Nephron progenitor cell (in vitro differentiated cells): Measurements from ENCODE around the gene PXN.

Source experiments
- DNase-seq: peaks from one replicate; pipeline ENCODE4 v3.0.0; 2021
- H3K27ac Mint-ChIP-seq: 2 replicates; pipeline ENCODE4 v1.8.0; 2021; ENCODE audit warnings: mild to moderate bottlenecking, moderate library complexity, mixed read lengths
- H3K27me3 Mint-ChIP-seq: 2 replicates; pipeline ENCODE4 v1.8.0; 2021; ENCODE audit warnings: mild to moderate bottlenecking, low read depth, mixed read lengths; ENCODE audit not compliant: poor library complexity
- H3K36me3 Mint-ChIP-seq: 2 replicates; pipeline ENCODE4 v1.8.0; 2021; ENCODE audit warnings: low read depth, mixed read lengths
- H3K4me1 Mint-ChIP-seq: 2 replicates; pipeline ENCODE4 v1.8.0; 2021; ENCODE audit warnings: mixed read lengths
- H3K4me3 Mint-ChIP-seq: 2 replicates; pipeline ENCODE4 v1.8.0; 2021; ENCODE audit warnings: mild to moderate bottlenecking, moderate library complexity, mixed read lengths
- H3K9me3 Mint-ChIP-seq: 2 replicates; pipeline ENCODE4 v1.8.0; 2021; ENCODE audit warnings: mild to moderate bottlenecking, moderate library complexity, mixed read lengths
- CTCF ChIP-seq: fragments of 200-600 bp; sonication (generic); IDR thresholded peaks from 2 replicates; pipeline ENCODE4 v1.5.0; 2021; ENCODE audit warnings: antibody characterized with exemption

The PXN gene

GRCh38 chr12:120229487-120230325 is 35.8 kb downstream of the PXN start:
- no peak overlapping the region for H3K4me3 Mint-ChIP-seq
- TF ChIP-seq CTCF: no peak
- H3K27me3 Mint-ChIP-seq: no peaks in the 10 kb centered on the region
- no peaks in the 10 kb centered on the region for H3K9me3 Mint-ChIP-seq
- H3K4me1 Mint-ChIP-seq: peaks cover 99% of the 10 kb centered on the region
- H3K36me3 Mint-ChIP-seq: no peaks in the 10 kb centered on the region
- peak overlapping the region; percentile 98 for H3K27ac Mint-ChIP-seq
- no peak for DNase-seq

- Mint-ChIP-seq H3K36me3 (no peaks in the 10 kb centered on the region), H3K4me3 (peak overlapping the region; percentile 20), H3K4me1 (peaks cover 97% of the 10 kb centered on the region), H3K27me3 (no peaks in the 10 kb centered on the region), H3K9me3 (no peaks in the 10 kb centered on the region), H3K27ac (no peak overlapping the region)
- no peak for DNase-seq
- no peak for TF ChIP-seq CTCF
Observed at GRCh38 chr12:120229071-120229486, 36.5 kb downstream of the PXN start.

- Mint-ChIP-seq H3K36me3 (peaks cover 2% of the 10 kb centered on the region), H3K9me3 (no peaks in the 10 kb centered on the region), H3K27ac (peak overlapping the region; percentile 94), H3K4me1 (peaks cover 91% of the 10 kb centered on the region), H3K4me3 (peak overlapping the region; percentile 67), H3K27me3 (no peaks in the 10 kb centered on the region)
- DNase-seq: peak; percentile 90
- TF ChIP-seq CTCF: peak; percentile 84
Observed at GRCh38 chr12:120228291-120229070, 37.0 kb downstream of the PXN start.

- peak overlapping the region; percentile 31 for H3K4me3 Mint-ChIP-seq
- no peak for TF ChIP-seq CTCF
- DNase-seq: no peak
- peaks cover under 1% of the 10 kb centered on the region for H3K27me3 Mint-ChIP-seq
- peak overlapping the region; percentile 94 for H3K27ac Mint-ChIP-seq
- H3K9me3 Mint-ChIP-seq: no peaks in the 10 kb centered on the region
- peaks cover 7% of the 10 kb centered on the region for H3K36me3 Mint-ChIP-seq
- H3K4me1 Mint-ChIP-seq: peaks cover 87% of the 10 kb centered on the region
Observed at GRCh38 chr12:120228041-120228290, 37.6 kb downstream of the PXN start.

- no peak for TF ChIP-seq CTCF
- no peak for DNase-seq
- H3K9me3 Mint-ChIP-seq: no peaks in the 10 kb centered on the region
- H3K36me3 Mint-ChIP-seq: peaks cover 11% of the 10 kb centered on the region
- H3K4me3 Mint-ChIP-seq: peak overlapping the region; percentile 31
- H3K4me1 Mint-ChIP-seq: peaks cover 85% of the 10 kb centered on the region
- H3K27ac Mint-ChIP-seq: no peak overlapping the region
- H3K27me3 Mint-ChIP-seq: peaks cover 3% of the 10 kb centered on the region
Observed at GRCh38 chr12:120227233-120228040, 38.1 kb downstream of the PXN start.
